NCI-H526 (cell line): ENCODE measurements around the gene EPB42.
A peak's percentile ranks its signal among the peaks of the same experiment; 100 is the strongest.
"Not testable (repeated sequence)": the region's sequence is repeated elsewhere in the genome, so short reads cannot be mapped to it uniquely, and the experiment has no call there.

Experiments used
- DNase-seq, 2 experiments: peaks; one replicate each; lab custom pipeline; 2025; lab: John Stamatoyannopoulos, UW

EPB42 gene

DNA sequence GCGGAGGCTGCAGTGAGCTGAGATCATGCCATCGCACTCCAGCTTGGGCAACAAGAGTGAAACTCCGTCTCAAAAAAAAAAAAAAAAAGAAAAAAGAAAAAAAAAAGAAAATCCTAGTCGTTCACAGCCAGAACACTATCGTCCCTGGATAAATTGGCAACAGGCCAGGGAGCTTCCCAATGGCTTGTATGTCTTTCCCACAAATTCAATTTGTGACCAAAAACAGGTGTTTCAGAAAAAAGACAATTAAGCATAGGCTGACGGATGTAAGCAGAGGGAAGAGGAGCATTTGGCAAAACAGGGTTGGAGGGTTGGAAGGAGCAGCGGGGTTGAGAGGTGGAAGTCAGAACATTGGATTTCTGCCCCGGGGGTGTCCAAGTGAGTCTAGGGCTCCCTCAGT lies 8.5 kb downstream of the EPB42 start:
- DNase-seq: no peak

- DNase-seq: no peak
Observed at GRCh38 chr15:43211224-43211735, 9.5 kb downstream of the EPB42 start.

DNA sequence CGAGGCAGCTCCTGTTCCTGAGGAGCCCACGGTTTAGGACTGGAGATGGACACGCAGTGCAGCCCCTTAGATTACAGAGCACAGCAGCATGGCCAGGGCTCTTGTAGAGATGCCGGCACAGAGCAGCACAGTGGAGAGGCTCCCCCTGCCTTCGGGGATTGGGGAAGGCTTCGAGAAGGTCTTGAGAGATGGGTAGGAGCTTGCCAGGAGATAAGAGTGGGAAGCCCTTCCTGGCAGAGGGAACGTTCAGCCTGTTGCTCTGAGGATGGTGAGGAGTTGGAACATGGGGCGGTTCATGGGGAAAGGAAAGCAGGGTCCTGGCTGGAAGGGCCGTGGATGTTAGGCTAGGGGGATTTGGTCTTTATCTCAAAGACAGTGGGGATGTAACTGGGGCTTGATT lies 10.0 kb downstream of the EPB42 start:
- DNase-seq: no peak

- DNase-seq: no peak
Observed at GRCh38 chr15:43210172-43210745, 10.6 kb downstream of the EPB42 start.

DNA sequence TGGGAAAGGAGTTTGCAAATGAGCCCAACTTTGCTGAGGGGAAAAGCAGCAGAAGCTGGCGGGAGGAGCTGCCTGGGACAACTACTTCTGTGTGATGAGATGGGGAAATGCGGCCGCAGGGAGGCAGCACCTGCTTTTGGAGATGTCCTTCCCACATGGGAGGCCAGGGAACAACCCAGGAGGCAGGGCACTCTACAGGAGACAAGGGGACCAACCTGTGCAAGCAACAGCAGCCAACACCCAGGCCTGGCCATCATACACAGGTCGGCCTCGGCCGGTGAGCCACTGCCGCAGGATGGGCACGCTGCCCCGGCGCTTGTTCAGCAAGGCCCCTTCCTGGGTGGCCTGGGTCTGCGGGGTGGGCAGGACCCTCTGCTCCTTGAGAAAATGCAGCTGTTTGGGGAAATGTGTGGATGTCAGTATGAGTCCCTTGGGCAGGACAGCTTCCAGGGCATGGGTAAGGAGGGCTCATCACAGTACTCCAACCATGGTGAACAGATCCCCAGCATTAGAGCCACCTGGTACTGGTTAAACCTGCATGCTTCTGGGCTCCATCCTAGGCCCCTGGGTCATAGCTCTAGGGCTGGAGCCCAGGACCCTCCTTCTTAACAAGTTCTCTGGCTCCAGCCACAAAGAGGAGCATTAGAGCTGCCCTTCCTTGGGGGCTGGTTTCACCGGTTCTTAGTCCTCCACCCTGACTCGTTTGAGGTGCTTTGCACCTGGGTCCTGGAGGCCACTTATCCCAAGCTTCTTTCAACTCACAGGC lies 11.6 kb downstream of the EPB42 start:
- peak in 1 of 2 experiments; percentile 62 for DNase-seq

GRCh38 chr15:43208052-43209002 lies 12.5 kb downstream of the EPB42 start:
- DNase-seq: no peak

DNA sequence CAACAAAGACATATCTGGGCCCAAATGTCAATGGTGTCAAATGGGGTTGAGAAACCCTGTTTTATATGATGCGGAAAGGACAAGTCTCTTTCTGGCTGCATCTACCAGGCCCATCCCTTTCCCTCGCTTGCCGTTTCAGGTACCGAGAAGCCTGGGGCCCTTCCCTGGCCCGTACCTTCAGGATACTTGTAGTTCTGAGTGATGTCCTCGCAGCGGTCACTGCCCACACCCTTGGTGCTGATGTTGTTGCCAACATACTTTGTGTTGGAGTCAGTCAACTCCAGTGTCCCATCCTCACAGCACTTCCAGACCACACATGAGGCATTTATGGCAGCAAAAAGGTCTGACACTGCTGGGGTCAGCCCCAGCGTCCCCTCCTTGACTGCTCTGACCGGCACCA lies 13.8 kb downstream of the EPB42 start:
- no peak for DNase-seq

DNA sequence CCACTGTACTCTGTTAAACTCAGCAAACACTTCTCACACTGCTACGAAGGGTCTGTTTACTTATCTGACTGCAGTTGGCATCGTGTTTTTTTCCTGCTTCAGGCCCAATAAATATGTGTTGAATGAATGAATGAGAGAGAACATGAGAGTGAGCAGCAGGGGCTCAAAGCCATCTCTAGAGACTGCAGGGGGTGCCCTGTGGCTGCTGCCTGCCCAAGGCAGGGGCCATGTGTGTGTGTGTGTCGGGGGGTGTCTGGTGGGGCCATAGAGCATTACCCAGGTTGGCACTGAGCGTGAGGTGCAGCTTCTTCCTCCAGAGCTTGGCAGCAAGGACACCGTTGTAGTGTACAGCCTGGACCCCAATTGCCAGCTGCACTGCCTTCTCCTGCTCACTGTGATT lies 14.8 kb downstream of the EPB42 start:
- no peak for DNase-seq

DNA sequence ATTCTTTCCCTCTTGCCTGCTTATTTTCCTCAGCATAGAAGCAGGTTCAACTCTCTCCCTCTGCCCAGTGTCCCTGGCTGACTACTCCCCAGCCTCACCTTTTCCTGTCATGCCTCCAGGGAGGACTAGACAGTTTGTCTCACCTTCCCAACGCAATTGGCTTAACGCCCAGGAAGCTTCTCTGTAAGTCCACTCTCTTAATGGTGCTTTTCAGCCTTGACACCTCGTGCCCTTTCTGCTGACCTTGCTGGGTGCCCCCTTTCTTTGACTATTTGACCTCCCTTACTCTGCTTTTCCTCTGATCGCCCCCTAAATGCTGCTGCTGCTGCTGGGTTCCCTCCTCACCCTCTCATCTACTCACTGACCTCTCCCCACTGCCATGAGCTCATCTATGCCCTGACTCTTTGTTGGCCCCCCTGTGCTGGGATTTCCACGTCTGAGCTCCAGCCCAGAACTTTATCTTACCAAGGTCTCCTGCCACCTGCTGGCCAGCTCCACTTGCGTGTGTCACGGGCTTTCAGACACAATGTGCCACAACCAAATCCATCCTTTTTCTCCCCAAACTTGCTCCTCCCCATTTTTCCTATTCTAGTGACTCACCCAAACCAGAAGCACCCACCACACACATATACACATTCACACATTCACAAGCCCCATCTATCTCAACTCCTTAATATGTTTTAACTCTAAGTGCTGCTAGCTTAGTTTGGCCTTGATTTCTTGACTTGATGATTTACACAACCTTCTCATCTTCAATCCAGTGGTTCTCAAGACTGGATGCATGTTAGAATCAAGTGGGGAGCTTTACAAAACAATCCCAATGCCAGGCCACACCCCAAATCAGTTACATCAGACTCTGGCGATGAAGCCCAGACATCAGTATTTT lies 16.6 kb downstream of the EPB42 start:
- peak in 1 of 2 experiments; percentile 44 for DNase-seq

DNA sequence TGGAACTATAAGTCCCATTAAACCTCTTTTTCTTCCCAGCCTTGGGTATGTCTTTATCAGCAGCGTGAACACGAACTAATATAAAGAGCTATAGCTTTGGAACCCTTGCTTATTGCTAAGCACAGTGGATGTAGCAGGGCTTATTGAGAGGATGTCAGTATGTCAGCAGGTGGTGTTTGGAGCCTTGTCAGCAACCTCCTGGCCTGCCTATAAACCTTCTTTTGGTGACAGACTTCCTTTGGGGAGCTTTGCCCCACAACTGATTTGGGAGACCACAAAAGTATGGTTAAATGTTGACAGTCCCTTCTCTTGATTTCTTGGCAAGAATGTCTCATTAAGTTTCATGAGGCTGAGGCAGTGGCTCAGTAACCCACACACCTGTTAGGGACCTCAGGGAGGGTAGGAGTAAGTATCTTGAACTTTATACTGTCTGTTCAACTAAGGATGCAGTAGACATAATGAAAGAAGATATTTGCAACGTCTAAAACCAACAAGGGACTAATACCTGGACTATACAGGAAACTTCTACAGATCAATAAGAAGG lies 20.8 kb downstream of the EPB42 start:
- DNase-seq: no peak

GRCh38 chr15:43198992-43199391 lies 21.8 kb downstream of the EPB42 start:
- DNase-seq: no peak

DNA sequence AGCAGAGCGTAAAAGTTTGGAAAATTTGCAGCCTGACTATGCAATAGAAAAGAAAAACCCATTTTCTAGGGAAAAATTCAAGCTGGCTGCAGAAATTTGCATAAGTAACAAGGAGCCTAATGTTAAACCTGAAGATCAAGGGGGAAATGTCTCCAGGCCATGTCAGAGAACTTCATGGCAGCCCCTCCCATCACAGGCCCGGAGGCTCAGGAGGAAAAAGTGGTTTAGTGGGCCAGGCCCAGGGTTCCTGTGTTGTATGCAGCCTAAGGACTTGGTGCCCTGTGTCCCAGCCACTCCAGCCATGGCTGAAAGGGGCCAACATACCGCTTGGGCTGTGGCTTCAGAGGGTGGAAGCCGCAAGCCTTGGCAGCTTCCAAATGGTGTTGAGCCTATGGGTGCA lies 22.3 kb downstream of the EPB42 start:
- DNase-seq: not testable (repeated sequence)

DNA sequence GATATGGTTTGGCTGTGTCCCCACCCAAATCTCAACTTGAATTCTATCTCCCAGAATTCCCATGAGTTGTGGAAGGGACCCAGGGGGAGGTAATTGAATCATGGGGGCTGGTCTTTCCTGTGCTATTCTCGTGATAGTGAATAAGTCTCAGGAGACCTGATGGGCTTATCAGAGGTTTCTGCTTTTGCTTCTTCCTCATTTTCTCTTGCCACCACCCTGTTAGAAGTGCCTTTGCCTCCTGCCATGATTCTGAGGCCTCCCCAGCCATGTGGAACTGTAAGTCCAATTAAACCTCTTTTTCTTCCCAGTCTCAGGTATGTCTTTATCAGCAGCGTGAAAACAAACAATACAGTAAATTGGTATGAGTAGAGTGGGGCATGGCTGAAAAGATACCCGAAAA lies 23.0 kb downstream of the EPB42 start:
- DNase-seq: not testable (repeated sequence)

GRCh38 chr15:43196760-43197548 lies 23.9 kb downstream of the EPB42 start:
- no peak for DNase-seq

- DNase-seq: no peak
Observed at GRCh38 chr15:43194795-43195194, 26.0 kb downstream of the EPB42 start.

DNA sequence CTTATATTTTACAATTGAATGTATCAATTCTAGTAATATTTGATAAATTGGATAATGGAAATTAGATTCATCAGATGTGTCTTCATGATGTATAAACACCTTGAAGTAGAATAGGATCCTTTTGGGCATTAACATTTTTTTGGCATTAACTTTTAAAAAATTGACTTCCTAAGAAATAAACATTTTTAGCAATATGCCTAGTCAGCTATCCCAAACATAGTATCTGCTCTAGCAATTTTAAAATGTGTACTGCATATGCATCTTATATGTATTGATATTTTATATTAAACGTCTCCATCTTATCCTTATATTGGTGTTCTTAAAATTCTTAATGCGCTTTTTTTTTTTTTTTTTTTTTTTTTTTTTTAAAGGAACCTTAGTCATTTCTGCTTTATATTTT lies 27.1 kb downstream of the EPB42 start:
- no peak for DNase-seq

DNA sequence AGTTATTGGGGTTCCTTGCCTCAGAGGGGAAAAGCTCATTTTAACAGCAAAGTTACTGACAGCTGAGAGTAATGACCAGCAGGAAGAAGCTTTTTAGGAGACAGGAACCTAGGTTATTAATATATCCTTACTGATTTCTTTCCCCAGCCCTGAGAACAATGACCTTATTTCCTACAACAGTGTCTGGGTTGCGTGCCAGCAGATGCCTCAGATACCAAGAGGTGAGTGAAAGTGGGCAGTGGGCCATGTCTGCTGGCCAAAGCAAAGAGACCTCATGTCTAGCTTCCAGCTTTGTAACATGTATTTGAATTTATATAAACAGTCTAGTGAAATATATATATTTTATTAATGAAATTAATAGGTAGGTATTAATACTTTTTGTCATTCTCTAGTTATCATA lies 30.6 kb downstream of the EPB42 start:
- no peak for DNase-seq

DNA sequence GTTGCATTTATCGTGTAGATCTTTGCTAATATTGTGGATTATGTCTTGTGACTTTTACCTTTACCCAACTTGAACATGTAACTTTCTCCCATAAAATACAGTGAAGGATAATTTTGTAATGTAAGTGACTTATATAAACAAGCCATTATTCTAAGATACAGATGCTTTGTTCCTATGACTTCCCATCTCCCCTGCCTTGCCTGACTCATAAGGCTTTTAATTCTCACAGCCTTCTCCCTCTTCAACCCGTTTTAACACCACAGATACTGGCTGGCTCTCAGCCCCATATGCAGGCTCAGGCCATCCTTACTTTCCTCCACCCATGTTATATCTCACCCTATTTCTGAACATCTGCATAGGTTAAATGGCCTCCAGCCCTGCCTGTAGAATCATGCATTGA lies 31.5 kb downstream of the EPB42 start:
- no peak for DNase-seq

- peak in 1 of 2 experiments; percentile 53 for DNase-seq
Observed at GRCh38 chr15:43187544-43188155, 33.2 kb downstream of the EPB42 start.

DNA sequence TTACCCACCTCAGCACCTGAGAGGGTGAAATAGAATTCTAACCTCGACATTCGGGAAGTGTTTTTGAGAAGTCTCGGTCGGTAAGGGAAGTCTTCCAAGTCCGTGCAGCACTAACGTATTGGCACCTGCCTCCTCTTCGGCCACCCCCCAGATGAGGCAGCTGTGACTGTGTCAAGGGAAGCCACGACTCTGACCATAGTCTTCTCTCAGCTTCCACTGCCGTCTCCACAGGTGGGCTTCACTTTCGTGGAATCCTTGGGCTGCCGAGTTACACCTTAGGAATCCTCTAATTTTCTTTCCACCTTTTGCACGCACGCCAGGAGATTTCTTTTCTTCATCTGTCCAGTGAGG lies 34.8 kb downstream of the EPB42 start:
- DNase-seq: no peak
